Measurements from ENCODE around the gene FOXN3. TPM values are rescaled to one million over a fixed set of nuclear protein-coding genes. Genes with fewer than 3 reads are reported as not detected.

The FOXN3 gene
- total RNA-seq, 1 donor from 2014 or later: 122 TPM

DNA sequence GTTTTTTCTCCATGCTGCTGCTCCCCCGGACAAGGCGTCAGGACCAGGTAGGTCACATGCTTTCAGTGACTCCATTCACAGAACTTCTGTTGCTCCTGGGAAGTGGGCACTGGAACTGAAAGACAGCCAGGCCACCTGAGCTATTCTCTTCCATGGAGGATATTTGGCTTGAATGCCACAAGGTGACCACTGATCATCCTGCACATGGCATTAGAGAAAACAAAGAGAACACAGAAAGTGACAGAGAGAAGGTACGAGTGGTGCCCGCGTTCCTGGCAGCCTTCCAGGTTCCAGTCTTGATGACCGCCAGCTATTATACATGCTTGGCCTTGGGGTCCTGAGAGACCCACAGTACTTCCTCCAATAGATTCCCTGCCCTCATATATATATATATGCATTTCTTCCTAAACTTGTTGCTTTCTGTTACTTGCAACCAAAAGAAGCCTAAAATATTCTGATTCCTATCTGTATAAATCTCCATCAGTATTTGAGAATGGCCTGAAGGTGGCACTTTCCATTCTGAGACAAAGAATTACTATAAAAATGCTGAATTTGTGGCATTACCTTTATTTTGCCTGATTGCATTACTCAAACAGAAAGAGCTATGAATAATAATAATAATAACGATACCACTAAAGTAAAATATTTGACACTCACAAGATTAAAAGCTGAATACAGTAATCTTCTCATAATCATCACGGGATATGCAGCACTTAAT, 174.9 kb downstream of the FOXN3 start:
- Mint-ChIP-seq H3K36me3 (ENCODE audit: low read depth, unreplicated experiment) (peaks cover 3% of the 10 kb centered on the region), H3K27ac (ENCODE audit: unreplicated experiment) (no peak overlapping the region), H3K4me3 (ENCODE audit: unreplicated experiment) (no peak overlapping the region), H3K4me1 (ENCODE audit: low read depth, unreplicated experiment) (peaks cover 30% of the 10 kb centered on the region), H3K27me3 (ENCODE audit: low read depth, unreplicated experiment) (no peaks in the 10 kb centered on the region), H3K9me3 (ENCODE audit: unreplicated experiment) (no peaks in the 10 kb centered on the region)
- Histone ChIP-seq H4K20me1 (ENCODE audit: insufficient read depth, low read length) (peaks cover 58% of the 10 kb centered on the region), H2AFZ (ENCODE audit: low read depth, low read length) (no peak overlapping the region), H3K4me2 (ENCODE audit: low read length) (no peak overlapping the region), H3K9ac (ENCODE audit: low read length) (no peak overlapping the region), H3K27me3 (ENCODE audit: insufficient read depth, low read length) (no peaks in the 10 kb centered on the region), H3K9me3 (ENCODE audit: insufficient read depth, low read depth, low read length) (no peaks in the 10 kb centered on the region), H3K4me1 (ENCODE audit: insufficient read depth, low read length) (peaks cover 3% of the 10 kb centered on the region), H3K79me2 (ENCODE audit: insufficient read depth, low read length) (peaks cover 26% of the 10 kb centered on the region), H3K36me3 (ENCODE audit: insufficient read depth, low read length) (no peaks in the 10 kb centered on the region), H3K27ac (ENCODE audit: low read depth, low read length) (no peak overlapping the region), H3K4me3 (ENCODE audit: insufficient read depth, low read depth, low read length) (no peak overlapping the region)
- no peak for DNase-seq (ENCODE audit: low read depth)
- TF ChIP-seq, protein P1, sequence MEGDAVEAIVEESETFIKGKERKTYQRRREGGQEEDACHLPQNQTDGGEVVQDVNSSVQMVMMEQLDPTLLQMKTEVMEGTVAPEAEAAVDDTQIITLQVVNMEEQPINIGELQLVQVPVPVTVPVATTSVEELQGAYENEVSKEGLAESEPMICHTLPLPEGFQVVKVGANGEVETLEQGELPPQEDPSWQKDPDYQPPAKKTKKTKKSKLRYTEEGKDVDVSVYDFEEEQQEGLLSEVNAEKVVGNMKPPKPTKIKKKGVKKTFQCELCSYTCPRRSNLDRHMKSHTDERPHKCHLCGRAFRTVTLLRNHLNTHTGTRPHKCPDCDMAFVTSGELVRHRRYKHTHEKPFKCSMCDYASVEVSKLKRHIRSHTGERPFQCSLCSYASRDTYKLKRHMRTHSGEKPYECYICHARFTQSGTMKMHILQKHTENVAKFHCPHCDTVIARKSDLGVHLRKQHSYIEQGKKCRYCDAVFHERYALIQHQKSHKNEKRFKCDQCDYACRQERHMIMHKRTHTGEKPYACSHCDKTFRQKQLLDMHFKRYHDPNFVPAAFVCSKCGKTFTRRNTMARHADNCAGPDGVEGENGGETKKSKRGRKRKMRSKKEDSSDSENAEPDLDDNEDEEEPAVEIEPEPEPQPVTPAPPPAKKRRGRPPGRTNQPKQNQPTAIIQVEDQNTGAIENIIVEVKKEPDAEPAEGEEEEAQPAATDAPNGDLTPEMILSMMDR (IDR thresholded peaks at IDR 0.05; ENCODE audit: insufficient read depth, low read depth, low read length): no peak
- no peak for TF ChIP-seq EZH2 (IDR thresholded peaks at IDR 0.05; ENCODE audit: insufficient read depth, low read length)
- no peak for FAIRE-seq

DNA sequence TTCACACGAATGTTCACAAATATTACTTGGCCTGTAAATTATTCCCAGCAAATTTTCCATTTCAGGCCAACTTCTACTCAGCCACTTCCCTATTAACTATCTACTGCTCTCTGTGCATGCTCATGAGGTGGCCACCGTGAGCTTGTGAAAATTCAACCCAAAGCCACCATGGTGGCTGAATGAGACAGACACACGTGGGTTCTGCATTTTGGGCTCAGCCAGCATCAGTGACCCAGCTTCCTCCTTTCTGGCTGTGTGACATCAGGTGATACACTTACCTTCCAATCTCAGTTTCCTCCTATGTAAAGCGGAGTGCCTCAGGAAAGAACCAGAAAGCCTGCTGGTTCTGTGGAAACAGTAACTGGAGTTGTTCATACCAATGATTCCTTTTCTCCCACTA, 175.8 kb downstream of the FOXN3 start:
- Mint-ChIP-seq H3K27me3 (ENCODE audit: low read depth, unreplicated experiment) (no peaks in the 10 kb centered on the region), H3K27ac (ENCODE audit: unreplicated experiment) (peak overlapping the region; percentile 75), H3K36me3 (ENCODE audit: low read depth, unreplicated experiment) (no peaks in the 10 kb centered on the region), H3K4me3 (ENCODE audit: unreplicated experiment) (no peak overlapping the region), H3K4me1 (ENCODE audit: low read depth, unreplicated experiment) (peaks cover 30% of the 10 kb centered on the region), H3K9me3 (ENCODE audit: unreplicated experiment) (no peaks in the 10 kb centered on the region)
- no peaks in the 10 kb centered on the region for H3K36me3 ChIP-seq (ENCODE audit: insufficient read depth, low read length)
- no peak overlapping the region for H3K4me3 ChIP-seq (ENCODE audit: insufficient read depth, low read depth, low read length)
- H3K4me2 ChIP-seq (ENCODE audit: low read length): no peak overlapping the region
- H3K79me2 ChIP-seq (ENCODE audit: insufficient read depth, low read length): peaks cover 32% of the 10 kb centered on the region
- H3K4me1 ChIP-seq (ENCODE audit: insufficient read depth, low read length): peaks cover 3% of the 10 kb centered on the region
- DNase-seq (ENCODE audit: low read depth) (no peak), FAIRE-seq (no peak)
- H3K27me3 ChIP-seq (ENCODE audit: insufficient read depth, low read length): no peaks in the 10 kb centered on the region
- H4K20me1 ChIP-seq (ENCODE audit: insufficient read depth, low read length): peaks cover 63% of the 10 kb centered on the region
- no peaks in the 10 kb centered on the region for H3K9me3 ChIP-seq (ENCODE audit: insufficient read depth, low read depth, low read length)
- no peak overlapping the region for H2AFZ ChIP-seq (ENCODE audit: low read depth, low read length)
- no peak overlapping the region for H3K27ac ChIP-seq (ENCODE audit: low read depth, low read length)
- TF ChIP-seq, protein P1 (IDR thresholded peaks at IDR 0.05; ENCODE audit: insufficient read depth, low read depth, low read length): no peak
- TF ChIP-seq EZH2 (IDR thresholded peaks at IDR 0.05; ENCODE audit: insufficient read depth, low read length): no peak
- no peak overlapping the region for H3K9ac ChIP-seq (ENCODE audit: low read length)

DNA sequence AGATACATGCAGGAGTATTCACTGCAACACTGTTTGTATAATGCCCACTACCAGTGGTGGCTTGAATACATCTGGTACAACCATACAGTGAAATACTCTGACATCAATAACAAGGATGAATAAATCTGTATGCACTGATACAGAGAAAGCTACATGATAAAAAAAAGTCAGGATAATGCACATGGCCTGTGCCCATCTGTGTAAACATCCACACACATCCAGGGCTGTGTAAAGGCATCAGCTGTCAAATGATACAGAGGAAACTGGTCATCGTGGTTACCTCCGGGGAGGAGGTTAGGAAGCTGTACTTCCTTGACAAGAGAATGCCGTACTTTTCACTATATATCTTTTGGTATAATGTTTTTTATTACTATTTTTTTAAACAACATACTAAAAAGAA, 176.6 kb downstream of the FOXN3 start:
- peak; percentile 36 for DNase-seq (ENCODE audit: low read depth)
- Histone ChIP-seq H3K27ac (ENCODE audit: low read depth, low read length) (no peak overlapping the region), H3K36me3 (ENCODE audit: insufficient read depth, low read length) (no peaks in the 10 kb centered on the region)

More for the DNA sequence above, 176.6 kb downstream of the FOXN3 start:
- H3K4me1 Mint-ChIP-seq (ENCODE audit: low read depth, unreplicated experiment): peaks cover 30% of the 10 kb centered on the region
- no peaks in the 10 kb centered on the region for H3K9me3 ChIP-seq (ENCODE audit: insufficient read depth, low read depth, low read length)
- no peak for FAIRE-seq
- H4K20me1 ChIP-seq (ENCODE audit: insufficient read depth, low read length): peaks cover 65% of the 10 kb centered on the region
- H3K27ac Mint-ChIP-seq (ENCODE audit: unreplicated experiment): no peak overlapping the region
- no peak overlapping the region for H2AFZ ChIP-seq (ENCODE audit: low read depth, low read length)
- H3K4me3 ChIP-seq (ENCODE audit: insufficient read depth, low read depth, low read length): no peak overlapping the region
- no peak for TF ChIP-seq EZH2 (IDR thresholded peaks at IDR 0.05; ENCODE audit: insufficient read depth, low read length)
- TF ChIP-seq, protein P1 (IDR thresholded peaks at IDR 0.05; ENCODE audit: insufficient read depth, low read depth, low read length): no peak
- peaks cover 4% of the 10 kb centered on the region for H3K36me3 Mint-ChIP-seq (ENCODE audit: low read depth, unreplicated experiment)
- H3K4me1 ChIP-seq (ENCODE audit: insufficient read depth, low read length): peaks cover 3% of the 10 kb centered on the region
- no peak overlapping the region for H3K4me2 ChIP-seq (ENCODE audit: low read length)
- peaks cover 37% of the 10 kb centered on the region for H3K79me2 ChIP-seq (ENCODE audit: insufficient read depth, low read length)
- H3K27me3 ChIP-seq (ENCODE audit: insufficient read depth, low read length): no peaks in the 10 kb centered on the region
- no peak overlapping the region for H3K4me3 Mint-ChIP-seq (ENCODE audit: unreplicated experiment)
- H3K27me3 Mint-ChIP-seq (ENCODE audit: low read depth, unreplicated experiment): no peaks in the 10 kb centered on the region
- no peak overlapping the region for H3K9ac ChIP-seq (ENCODE audit: low read length)
- no peaks in the 10 kb centered on the region for H3K9me3 Mint-ChIP-seq (ENCODE audit: unreplicated experiment)

Measured in astrocyte (in vitro differentiated cells and primary cell).